Measurements from ENCODE around the gene GMDS.

DNA sequence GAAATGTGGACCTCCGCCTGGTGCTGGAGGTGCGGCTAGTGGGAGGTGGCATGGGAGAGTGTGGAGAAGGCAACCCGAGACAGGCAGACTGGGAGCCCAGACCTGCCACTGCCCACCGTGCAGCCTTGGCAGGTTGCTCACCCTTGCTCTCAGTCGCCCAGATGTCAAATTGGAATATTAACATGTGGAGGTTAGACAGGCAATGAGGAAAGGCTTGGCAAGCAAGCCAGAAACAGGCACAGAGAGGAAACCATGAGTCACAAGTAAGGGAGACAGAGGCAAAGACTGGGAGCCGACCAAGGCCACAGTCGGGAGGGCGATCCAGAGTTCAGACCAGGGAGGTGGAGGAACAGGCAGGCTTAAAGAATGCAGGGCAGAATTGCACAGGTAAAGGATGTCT, 457.5 kb downstream of the GMDS start:
- TF ChIP-seq, protein P1, sequence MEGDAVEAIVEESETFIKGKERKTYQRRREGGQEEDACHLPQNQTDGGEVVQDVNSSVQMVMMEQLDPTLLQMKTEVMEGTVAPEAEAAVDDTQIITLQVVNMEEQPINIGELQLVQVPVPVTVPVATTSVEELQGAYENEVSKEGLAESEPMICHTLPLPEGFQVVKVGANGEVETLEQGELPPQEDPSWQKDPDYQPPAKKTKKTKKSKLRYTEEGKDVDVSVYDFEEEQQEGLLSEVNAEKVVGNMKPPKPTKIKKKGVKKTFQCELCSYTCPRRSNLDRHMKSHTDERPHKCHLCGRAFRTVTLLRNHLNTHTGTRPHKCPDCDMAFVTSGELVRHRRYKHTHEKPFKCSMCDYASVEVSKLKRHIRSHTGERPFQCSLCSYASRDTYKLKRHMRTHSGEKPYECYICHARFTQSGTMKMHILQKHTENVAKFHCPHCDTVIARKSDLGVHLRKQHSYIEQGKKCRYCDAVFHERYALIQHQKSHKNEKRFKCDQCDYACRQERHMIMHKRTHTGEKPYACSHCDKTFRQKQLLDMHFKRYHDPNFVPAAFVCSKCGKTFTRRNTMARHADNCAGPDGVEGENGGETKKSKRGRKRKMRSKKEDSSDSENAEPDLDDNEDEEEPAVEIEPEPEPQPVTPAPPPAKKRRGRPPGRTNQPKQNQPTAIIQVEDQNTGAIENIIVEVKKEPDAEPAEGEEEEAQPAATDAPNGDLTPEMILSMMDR (IDR thresholded peaks at IDR 0.05), result no peak
- TF ChIP-seq POLR2A (IDR thresholded peaks at IDR 0.05), result no peak
